GM19025 (cell line): Measurements from ENCODE around the gene ZNF569.

ENCODE experiments used
- ATAC-seq: cut with Tn5 transposase; IDR thresholded peaks from one replicate; pipeline ENCODE4 v1.9.1; 2021; ENCODE audit warnings: mild to moderate bottlenecking, low read depth, moderate library complexity; ENCODE audit not compliant: unreplicated experiment

ZNF569 gene

DNA sequence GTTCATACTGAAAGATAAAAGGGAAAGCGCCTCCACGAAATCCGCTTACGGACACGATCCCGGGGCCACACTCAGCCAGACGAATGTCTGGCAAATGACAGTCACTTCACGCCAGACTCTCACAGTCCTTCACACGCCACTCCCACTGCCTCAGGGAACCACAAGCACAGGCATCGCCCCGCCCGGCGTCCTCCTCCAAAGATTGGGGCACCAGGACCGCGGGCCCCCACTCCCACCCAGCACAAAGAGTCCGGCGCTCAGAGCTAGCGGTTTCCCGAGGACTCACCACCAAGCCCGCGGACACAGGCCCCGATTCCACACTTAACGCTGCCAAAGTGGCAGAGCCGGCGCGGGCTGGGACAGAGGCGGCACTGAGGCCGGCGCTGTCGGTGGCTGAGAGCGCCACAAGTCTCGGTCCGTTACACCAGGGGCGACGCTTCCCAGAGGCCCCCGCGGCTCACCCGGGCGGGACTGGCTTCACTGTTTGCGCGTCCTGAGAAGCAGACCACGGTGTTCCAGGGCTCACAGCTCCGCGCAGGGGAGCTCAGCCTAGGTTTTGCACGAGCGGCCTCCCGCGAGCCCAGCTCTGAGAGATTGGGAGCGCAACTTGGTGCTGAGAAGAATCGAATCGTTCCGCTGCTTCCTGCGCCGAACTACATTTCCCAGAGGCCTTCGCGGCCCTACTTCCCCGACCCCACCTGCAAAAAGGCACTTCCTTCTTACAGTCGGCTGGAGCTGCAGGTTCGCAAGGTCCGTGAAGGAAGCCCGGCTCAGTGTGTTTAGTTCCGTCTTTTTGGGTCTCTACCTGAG is at the start of gene ZNF569:
Gene ZNF569, minus strand, starts transcription at position 647 of the 810 bp plus-strand sequence. CDS start 22,523 bp downstream, outside the sequence.
- ATAC-seq = peak; percentile 62

DNA sequence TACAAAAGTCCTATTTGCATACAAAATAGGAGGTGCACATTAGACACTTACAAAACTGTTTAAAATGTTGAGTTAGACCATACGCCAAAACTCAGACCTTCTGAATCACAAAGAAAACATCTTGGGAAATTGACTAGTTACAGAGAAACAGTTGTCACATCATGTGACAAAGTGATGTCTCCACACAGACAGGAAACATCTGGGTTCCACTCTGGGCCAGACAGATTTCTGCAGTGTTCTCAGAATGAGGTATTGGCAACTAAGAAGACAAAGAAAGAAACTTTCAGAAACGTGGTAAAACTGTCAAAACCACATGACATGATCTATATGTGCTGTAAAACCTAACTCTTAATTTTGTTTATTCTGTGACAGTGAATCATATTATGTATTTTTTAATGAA is 46.2 kb upstream of the ZNF569 start:
- ATAC-seq = no peak

- no peak for ATAC-seq
Measured at GRCh38 chr19:37511821-37512220, 44.6 kb upstream of the ZNF569 start.

DNA sequence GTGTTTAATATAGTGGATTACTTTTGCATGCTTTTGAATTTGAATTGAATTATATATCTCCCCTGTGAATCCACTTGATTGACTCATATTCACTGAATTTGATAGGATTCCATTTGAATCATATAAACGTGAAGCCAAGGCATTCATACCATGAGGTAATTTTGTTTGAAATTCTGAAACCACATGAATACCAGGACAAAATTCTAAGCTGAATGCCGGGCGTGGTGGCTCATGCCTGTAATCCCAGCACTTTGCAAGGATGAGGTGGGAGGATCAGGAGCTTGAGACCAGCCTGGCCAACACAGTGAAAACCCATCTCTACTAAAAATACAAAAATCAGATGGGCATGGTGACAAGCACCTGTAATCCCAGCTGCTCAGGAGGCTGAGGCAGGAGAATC is 43.9 kb upstream of the ZNF569 start:
- ATAC-seq = no peak

- no peak for ATAC-seq
Measured at GRCh38 chr19:37507167-37507464, 39.9 kb upstream of the ZNF569 start.

- no peak for ATAC-seq
Measured at GRCh38 chr19:37506387-37507166, 39.3 kb upstream of the ZNF569 start, which contains the start of gene ZNF793. ZNF793 (plus strand) TSS chr19:37506939; CDS start chr19:37523440, 16,501 bp downstream.

DNA sequence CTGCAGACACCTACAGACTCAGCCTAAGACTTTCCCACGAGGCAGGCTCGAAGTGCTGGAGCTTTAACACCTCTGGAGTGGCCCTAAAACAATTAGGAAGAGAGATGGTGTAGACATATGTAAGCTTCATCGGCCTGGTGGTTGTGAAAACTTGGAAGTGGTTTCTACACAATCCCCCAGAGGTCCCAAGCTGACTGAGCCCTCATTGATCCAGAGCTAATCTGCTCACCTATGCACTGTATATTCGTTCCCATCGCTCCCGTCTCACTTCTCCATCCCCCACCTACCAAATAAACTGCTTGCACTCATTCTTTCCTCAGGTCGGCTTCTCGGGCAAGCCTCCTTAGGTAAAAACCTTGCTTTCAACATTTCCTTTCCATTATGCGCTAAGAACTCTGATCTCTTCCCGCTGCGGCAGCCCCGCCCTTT is 38.7 kb upstream of the ZNF569 start:
- no peak for ATAC-seq

GRCh38 chr19:37492213-37492612 is 25.0 kb upstream of the ZNF569 start:
- ATAC-seq = no peak

DNA sequence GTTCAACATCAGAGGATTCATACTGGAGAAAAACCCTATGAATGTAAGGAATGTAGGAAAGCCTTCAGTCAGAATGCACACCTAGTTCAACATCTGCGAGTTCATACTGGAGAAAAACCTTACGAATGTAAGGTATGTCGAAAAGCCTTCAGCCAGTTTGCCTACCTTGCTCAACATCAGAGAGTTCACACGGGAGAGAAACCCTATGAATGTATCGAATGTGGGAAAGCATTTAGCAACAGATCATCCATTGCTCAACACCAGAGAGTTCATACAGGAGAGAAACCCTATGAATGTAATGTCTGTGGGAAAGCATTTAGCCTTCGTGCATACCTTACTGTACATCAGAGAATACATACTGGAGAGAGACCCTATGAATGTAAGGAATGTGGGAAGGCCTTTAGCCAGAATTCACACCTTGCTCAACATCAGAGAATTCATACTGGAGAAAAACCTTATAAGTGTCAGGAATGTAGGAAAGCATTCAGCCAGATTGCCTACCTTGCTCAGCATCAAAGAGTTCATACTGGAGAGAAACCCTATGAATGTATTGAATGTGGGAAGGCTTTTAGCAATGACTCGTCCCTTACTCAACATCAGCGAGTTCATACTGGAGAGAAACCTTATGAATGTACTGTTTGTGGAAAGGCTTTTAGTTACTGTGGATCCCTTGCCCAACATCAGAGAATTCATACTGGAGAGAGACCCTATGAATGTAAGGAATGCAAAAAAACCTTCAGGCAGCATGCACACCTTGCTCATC is 17.3 kb upstream of the ZNF569 start:
- no peak for ATAC-seq

DNA sequence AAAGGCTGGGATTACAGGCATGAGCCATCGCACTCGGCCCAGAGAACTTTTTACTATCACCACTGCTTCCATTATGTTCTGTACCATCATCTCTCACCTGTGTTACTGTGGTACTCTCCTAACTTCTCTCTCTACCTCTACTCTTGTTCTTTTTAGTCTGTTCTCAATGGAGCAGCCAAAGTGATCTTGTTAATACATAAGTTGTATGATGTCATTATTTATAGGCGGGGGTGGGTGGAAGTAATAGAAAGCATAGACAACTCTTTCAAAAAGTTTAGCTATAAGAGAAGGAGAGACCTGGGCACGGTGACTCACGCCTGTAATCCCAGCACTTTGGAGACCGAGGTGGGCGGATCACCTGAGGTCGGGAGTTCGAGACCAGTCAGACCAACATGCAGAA is 4.9 kb upstream of the ZNF569 start:
- no peak for ATAC-seq

DNA sequence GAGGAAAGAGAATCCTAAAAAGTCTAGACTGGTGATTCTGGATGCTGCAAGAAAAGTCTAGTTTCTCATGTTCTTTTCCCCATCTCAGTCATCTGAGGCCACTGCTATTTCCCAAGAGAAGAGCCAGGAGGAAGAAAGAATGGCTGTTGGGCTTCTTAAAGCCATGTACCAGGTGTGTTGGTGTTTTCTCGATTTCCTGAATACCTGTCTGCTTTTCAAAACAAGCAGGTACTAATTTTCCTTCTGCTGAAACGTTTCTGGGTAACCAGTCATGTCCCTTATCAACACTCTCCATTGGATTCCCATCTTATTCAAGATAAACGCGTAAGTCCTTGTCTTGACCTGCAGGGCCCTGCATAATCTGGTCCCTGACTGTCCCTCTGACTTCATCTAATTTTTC is 3.0 kb upstream of the ZNF569 start:
- ATAC-seq = no peak

DNA sequence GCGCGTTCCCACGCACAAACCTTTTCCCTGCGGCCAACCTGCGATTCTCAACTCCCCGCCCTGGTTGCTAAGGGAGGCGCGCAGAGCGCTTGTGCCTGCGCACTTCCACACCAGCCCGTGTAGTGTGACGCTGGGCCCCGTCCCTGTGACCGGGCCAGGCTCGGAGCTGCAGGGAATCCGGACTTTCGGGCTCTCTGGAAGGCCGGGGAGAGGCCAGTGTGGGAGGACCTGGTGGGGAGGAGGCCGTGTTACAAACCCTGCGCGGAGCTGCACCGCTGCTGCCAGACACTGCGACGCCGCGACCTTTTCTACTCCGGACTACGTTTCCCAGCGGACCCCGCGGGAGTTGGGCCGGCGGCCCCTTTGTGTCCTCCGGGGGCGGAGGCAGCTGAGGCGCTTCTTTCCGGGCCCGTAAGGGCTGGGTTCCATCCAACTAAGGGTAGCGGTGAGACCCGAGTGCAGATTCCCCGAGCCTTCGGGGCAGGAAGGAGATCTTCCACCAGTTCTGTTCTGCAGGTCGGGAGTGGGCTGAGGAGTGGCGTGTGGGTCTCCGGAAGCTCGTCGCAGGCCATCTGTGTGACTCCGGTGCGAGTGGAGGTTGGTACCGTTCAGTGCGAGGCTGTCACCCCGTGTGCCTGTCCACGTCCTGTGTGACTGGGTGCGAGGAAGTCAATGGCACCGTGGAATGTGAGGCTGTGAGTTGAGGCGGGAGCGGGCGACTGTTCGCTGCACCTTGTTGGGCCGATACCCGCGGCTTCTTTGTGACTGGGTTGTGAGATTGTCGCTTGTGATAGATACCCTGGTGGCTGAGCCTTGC is 1.9 kb upstream of the ZNF569 start, which contains the start of gene ZNF570:
Gene ZNF570, plus strand, starts transcription at position 396 of the 817 bp plus-strand sequence. CDS start 999 bp downstream, outside the sequence.
- peak; percentile 51 for ATAC-seq

GRCh38 chr19:37467608-37468090 is 405 bp upstream of the ZNF569 start:
- no peak for ATAC-seq

- no peak for ATAC-seq
Measured at GRCh38 chr19:37466277-37466797, 907 bp downstream of the ZNF569 start.

- ATAC-seq = no peak
Measured at GRCh38 chr19:37452500-37453245, 14.6 kb downstream of the ZNF569 start.

- no peak for ATAC-seq
Measured at GRCh38 chr19:37413313-37414084, 53.7 kb downstream of the ZNF569 start.

GRCh38 chr19:37412700-37413099 is 54.5 kb downstream of the ZNF569 start:
- no peak for ATAC-seq
